ENCODE results near the gene TTC7B.

DNA sequence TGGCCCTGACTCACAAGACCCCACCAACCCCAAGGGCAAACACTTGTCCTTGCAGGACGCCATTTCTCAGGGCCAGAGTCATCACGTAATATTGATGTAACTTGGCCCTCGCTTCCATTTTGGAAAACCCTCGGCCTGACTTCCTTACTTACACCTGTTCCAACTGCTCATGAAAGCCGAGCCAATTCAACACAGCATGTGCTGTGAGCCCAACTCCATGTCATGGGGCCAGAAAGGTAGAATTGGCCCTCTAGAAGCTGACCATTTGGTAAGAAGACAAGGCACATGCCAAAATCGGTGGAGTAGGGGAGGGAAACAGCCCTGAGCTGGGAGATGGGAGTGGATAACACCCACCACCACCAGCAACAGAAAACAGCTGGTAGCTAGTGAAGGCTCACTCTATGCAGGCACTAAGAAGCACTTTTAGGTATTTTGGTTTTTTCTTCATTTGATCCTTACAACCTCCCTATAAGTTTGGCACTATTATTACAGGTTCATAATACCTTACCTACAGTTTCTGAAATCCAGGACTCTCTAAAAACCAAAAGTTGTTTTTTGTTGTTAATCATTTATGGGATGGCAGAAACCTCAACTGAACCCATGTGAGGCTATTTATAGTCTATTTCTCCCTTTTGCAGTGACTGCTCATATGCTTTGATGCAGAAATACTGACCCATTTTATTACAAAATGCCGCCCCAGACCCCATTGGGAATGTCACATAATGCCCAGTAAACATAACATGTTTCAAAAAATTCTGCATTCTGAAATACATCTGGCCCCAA is 6.5 kb downstream of the TTC7B start:
- TF ChIP-seq, protein P1, sequence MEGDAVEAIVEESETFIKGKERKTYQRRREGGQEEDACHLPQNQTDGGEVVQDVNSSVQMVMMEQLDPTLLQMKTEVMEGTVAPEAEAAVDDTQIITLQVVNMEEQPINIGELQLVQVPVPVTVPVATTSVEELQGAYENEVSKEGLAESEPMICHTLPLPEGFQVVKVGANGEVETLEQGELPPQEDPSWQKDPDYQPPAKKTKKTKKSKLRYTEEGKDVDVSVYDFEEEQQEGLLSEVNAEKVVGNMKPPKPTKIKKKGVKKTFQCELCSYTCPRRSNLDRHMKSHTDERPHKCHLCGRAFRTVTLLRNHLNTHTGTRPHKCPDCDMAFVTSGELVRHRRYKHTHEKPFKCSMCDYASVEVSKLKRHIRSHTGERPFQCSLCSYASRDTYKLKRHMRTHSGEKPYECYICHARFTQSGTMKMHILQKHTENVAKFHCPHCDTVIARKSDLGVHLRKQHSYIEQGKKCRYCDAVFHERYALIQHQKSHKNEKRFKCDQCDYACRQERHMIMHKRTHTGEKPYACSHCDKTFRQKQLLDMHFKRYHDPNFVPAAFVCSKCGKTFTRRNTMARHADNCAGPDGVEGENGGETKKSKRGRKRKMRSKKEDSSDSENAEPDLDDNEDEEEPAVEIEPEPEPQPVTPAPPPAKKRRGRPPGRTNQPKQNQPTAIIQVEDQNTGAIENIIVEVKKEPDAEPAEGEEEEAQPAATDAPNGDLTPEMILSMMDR (IDR thresholded peaks at IDR 0.05; ENCODE audit: insufficient read depth, low read length), result no peak
- TF ChIP-seq POLR2AphosphoS5 (IDR thresholded peaks at IDR 0.05; ENCODE audit: low read depth) (no peak), GABPA (IDR thresholded peaks at IDR 0.05; ENCODE audit: low read depth) (no peak), SPI1 (IDR thresholded peaks at IDR 0.05; ENCODE audit: borderline replicate concordance, low read depth) (no peak)

All from HL-60 (cell line).